HCT116 (cell line): Measurements from ENCODE around the gene SHC2. TPM values are rescaled to one million over a fixed set of nuclear protein-coding genes. Genes with fewer than 3 reads are reported as not detected.

Experiments used
- ATAC-seq: fragments of 200-7000 bp; cut with Tn5 transposase; 2 replicates; pipeline ENCODE4 v1.9.1; 2020; ENCODE audit warnings: mild to moderate bottlenecking, moderate library complexity
- BruUV-seq: library from RNA; stranded (reverse); fragments of 400-500 nt; replicated peaks from 2 replicates; lab custom pipeline; 2021; lab: Mats Ljungman, UMichigan
- CTCF ChIA-PET: fragments of 300-600 bp; sonication (Branson Sonifier 250); formaldehyde crosslinking; loops from one replicate; lab custom pipeline; 2021; ENCODE audit warnings: antibody characterized with exemption; lab: Charles Lee
- POLR2A ChIA-PET: fragments of 300-600, 350-600 bp; sonication (Branson Sonifier 250); formaldehyde crosslinking; loops from one replicate; lab custom pipeline; 2021; ENCODE audit warnings: antibody characterized with exemption; lab: Charles Lee
- RAD21 ChIA-PET, 2 experiments: fragments of 300-600 bp; sonication (Branson Sonifier 250); formaldehyde crosslinking; loops; one replicate each; lab custom pipeline; 2023; ENCODE audit warnings: low total read pairs in 2 of 2; ENCODE audit not compliant: uncharacterized antibody in 2 of 2, unreplicated experiment in 2 of 2, low non-redundant PET in 1 of 2; lab: Charles Lee
- DNase-seq: peaks from one replicate; pipeline ENCODE4 v3.0.0-alpha.2; 2010; ENCODE audit warnings: low read depth, low spot score
- H2AFZ ChIP-seq: fragments of 200-600 bp; shearing (Covaris generic), sonication (generic); 2 replicates; pipeline ENCODE4 v1.6.1; 2017; ENCODE audit warnings: low read depth, mixed run types, mixed read lengths, antibody characterized with exemption, low read length; ENCODE audit not compliant: poor library complexity, severe bottlenecking
- H3K27ac ChIP-seq: 2 replicates; pipeline ENCODE4 v1.5.1; 2012; ENCODE audit warnings: low read depth, low read length
- H3K27me3 ChIP-seq: fragments of 200-600 bp; sonication (generic); 2 replicates; pipeline ENCODE4 v1.6.1; 2016; ENCODE audit warnings: mixed run types, low read length, mixed read lengths; ENCODE audit not compliant: insufficient read depth
- H3K36me3 ChIP-seq, 2 experiments: fragments of 200-500 bp in 1 of 2; fragments of 200-600 bp in 1 of 2; sonication (Bioruptor generic) in 1 of 2; sonication (generic) in 1 of 2; 2 replicates each; pipeline versions ENCODE4 v1.5.1 to v1.6.1; 2014 to 2016; ENCODE audit warnings: low read length in 2 of 2, inconsistent platforms in 1 of 2, mixed read lengths in 1 of 2, mixed run types in 1 of 2; ENCODE audit not compliant: insufficient read depth in 2 of 2, control insufficient read depth in 1 of 2
- H3K4me1 ChIP-seq, 2 experiments: fragments of 200-600 bp in 1 of 2; sonication (generic) in 1 of 2; 2 replicates each; pipeline versions ENCODE4 v1.5.1 to v1.6.1; 2012 to 2017; ENCODE audit warnings: low read length in 2 of 2, inconsistent platforms in 1 of 2, mild to moderate bottlenecking in 1 of 2, mixed read lengths in 1 of 2, mixed run types in 1 of 2, moderate library complexity in 1 of 2; ENCODE audit not compliant: insufficient read depth in 2 of 2, control insufficient read depth in 1 of 2
- H3K4me2 ChIP-seq: fragments of 200-600 bp; sonication (generic); 2 replicates; pipeline ENCODE4 v1.6.1; 2017; ENCODE audit warnings: mixed run types, low read length, mixed read lengths
- H3K4me3 ChIP-seq, 2 experiments: fragments of 200-600 bp in 1 of 2; sonication (generic) in 1 of 2; replicated peaks in 1 of 2; 2 replicates each; pipeline ENCODE4 v1.5.1; 2011 to 2016; ENCODE audit warnings: low read length in 2 of 2, control low read depth in 1 of 2, low read depth in 1 of 2, mild to moderate bottlenecking in 1 of 2, mixed read lengths in 1 of 2, mixed run types in 1 of 2
- H3K79me2 ChIP-seq: fragments of 200-600 bp; sonication (generic); 2 replicates; pipeline ENCODE4 v1.6.1; 2017; ENCODE audit warnings: mild to moderate bottlenecking, mixed run types, low read length, moderate library complexity, mixed read lengths; ENCODE audit not compliant: insufficient read depth
- H3K9ac ChIP-seq: fragments of 200-600 bp; sonication (generic); 2 replicates; pipeline ENCODE4 v1.6.1; 2016; ENCODE audit warnings: low read length, mixed read lengths
- H3K9me2 ChIP-seq: fragments of 200-600 bp; sonication (generic), shearing (Covaris generic); 2 replicates; pipeline ENCODE4 v1.6.1; 2017; ENCODE audit warnings: mixed run types, mild to moderate bottlenecking, moderate library complexity; ENCODE audit not compliant: insufficient read depth
- H3K9me3 ChIP-seq, 2 experiments: fragments of 200-500 bp in 1 of 2; fragments of 200-600 bp in 1 of 2; sonication (Bioruptor generic) in 1 of 2; sonication (generic) in 1 of 2; 2 replicates each; pipeline ENCODE4 v1.6.1; 2014 to 2017; ENCODE audit warnings: low read length in 2 of 2, mixed read lengths in 2 of 2, inconsistent platforms in 1 of 2, low read depth in 1 of 2, mild to moderate bottlenecking in 1 of 2, mixed run types in 1 of 2, moderate library complexity in 1 of 2; ENCODE audit not compliant: control insufficient read depth in 1 of 2, insufficient read depth in 1 of 2
- H4K20me1 ChIP-seq: fragments of 200-600 bp; sonication (generic), shearing (Covaris generic); 2 replicates; pipeline ENCODE4 v1.6.1; 2017; ENCODE audit warnings: mixed run types, mild to moderate bottlenecking, moderate library complexity; ENCODE audit not compliant: insufficient read depth
- CBX3 ChIP-seq: IDR thresholded peaks from 2 replicates; pipeline ENCODE4 v1.6.1; 2012; ENCODE audit warnings: low read depth
- CEBPB ChIP-seq: IDR thresholded peaks from 2 replicates; pipeline ENCODE4 v1.6.1; 2012; ENCODE audit warnings: low read depth
- EGR1 ChIP-seq: IDR thresholded peaks from 2 replicates; pipeline ENCODE4 v1.6.1; 2012; ENCODE audit warnings: low read depth
- EZH2 ChIP-seq: fragments of 200-600 bp; sonication (generic); IDR thresholded peaks from 2 replicates; pipeline ENCODE4 v1.6.1; 2017; ENCODE audit warnings: antibody characterized with exemption, mixed run types
- EZH2phosphoT487 ChIP-seq: fragments of 200-600 bp; IDR thresholded peaks from 2 replicates; pipeline ENCODE4 v1.6.1; 2018; ENCODE audit warnings: antibody characterized with exemption, borderline replicate concordance
- FOSL1 ChIP-seq: IDR thresholded peaks from 2 replicates; pipeline ENCODE4 v1.6.1; 2012; ENCODE audit warnings: low read depth
- JUND ChIP-seq: IDR thresholded peaks from 2 replicates; pipeline ENCODE4 v1.6.1; 2012
- POLR2A ChIP-seq: IDR thresholded peaks from 2 replicates; pipeline ENCODE4 v1.7.0; 2011; ENCODE audit warnings: borderline replicate concordance; ENCODE audit not compliant: insufficient read depth, insufficient read length; ENCODE audit errors: extremely low read depth
- POLR2AphosphoS5 ChIP-seq: IDR thresholded peaks from 2 replicates; pipeline ENCODE4 v1.6.1; 2011; ENCODE audit warnings: mild to moderate bottlenecking, low read depth, low read length, moderate library complexity
- RAD21 ChIP-seq: IDR thresholded peaks from 2 replicates; pipeline ENCODE4 v1.6.1; 2012; ENCODE audit warnings: low read depth, mild to moderate bottlenecking
- SIN3A ChIP-seq: IDR thresholded peaks from 2 replicates; pipeline ENCODE4 v1.6.1; 2012; ENCODE audit warnings: low read depth
- SRF ChIP-seq: IDR thresholded peaks from 2 replicates; pipeline ENCODE4 v1.6.1; 2012; ENCODE audit warnings: low read depth
- TCF7L2 ChIP-seq: IDR thresholded peaks from 2 replicates; pipeline ENCODE4 v1.7.0; 2011; ENCODE audit warnings: borderline replicate concordance, inconsistent platforms; ENCODE audit not compliant: insufficient read depth, insufficient read length; ENCODE audit errors: extremely low read depth
- ZFX ChIP-seq: fragments of 450-650 bp; IDR thresholded peaks from 2 replicates; pipeline ENCODE4 v1.6.1; 2017
- ZNF274 ChIP-seq: fragments of 200-500 bp; sonication (Bioruptor generic); IDR thresholded peaks from 2 replicates; pipeline ENCODE4 v1.6.1; 2014; ENCODE audit warnings: mild to moderate bottlenecking, low read depth, low read length, inconsistent platforms
- intact Hi-C: fragments of 100-400 bp; cut with micrococcal nuclease; formaldehyde crosslinking; loops from 2 replicates; pipeline ENCODE4 v1.10.0; 2022
- total RNA-seq: library from RNA; stranded (reverse); gene quantifications from one replicate; pipeline ENCODE4 v1.2.1, GENCODE V29; 2021; ENCODE audit not compliant: unreplicated experiment
- TF ChIP-seq, protein P1 (sequence below): IDR thresholded peaks from 2 replicates; pipeline ENCODE4 v1.6.1; 2012
- TF ChIP-seq, protein P2 (sequence below), 3 experiments: fragments of 200-600 bp in 1 of 3; sonication (generic) in 1 of 3; IDR thresholded peaks in 2 of 3; conservative IDR thresholded peaks in 1 of 3; 2 replicates each; pipeline ENCODE4 v1.5.1; 2012 to 2017; ENCODE audit warnings: low read depth in 2 of 3, low read length in 2 of 3, antibody characterized with exemption in 1 of 3, borderline replicate concordance in 1 of 3, control low read depth in 1 of 3, mild to moderate bottlenecking in 1 of 3, mixed read lengths in 1 of 3, mixed run types in 1 of 3, moderate library complexity in 1 of 3; ENCODE audit not compliant: insufficient read depth in 1 of 3
- TF ChIP-seq, protein P3 (sequence below): IDR thresholded peaks from 2 replicates; pipeline ENCODE4 v1.6.1; 2012
- TF ChIP-seq, protein P4 (sequence below): IDR thresholded peaks from 2 replicates; pipeline ENCODE4 v1.6.1; 2011; ENCODE audit warnings: mild to moderate bottlenecking, low read length, moderate library complexity; ENCODE audit not compliant: insufficient replicate concordance; ENCODE audit errors: extremely low read depth

Gene SHC2
- total RNA-seq, 1 experiment from 2014 or later: 2.5 TPM

DNA sequence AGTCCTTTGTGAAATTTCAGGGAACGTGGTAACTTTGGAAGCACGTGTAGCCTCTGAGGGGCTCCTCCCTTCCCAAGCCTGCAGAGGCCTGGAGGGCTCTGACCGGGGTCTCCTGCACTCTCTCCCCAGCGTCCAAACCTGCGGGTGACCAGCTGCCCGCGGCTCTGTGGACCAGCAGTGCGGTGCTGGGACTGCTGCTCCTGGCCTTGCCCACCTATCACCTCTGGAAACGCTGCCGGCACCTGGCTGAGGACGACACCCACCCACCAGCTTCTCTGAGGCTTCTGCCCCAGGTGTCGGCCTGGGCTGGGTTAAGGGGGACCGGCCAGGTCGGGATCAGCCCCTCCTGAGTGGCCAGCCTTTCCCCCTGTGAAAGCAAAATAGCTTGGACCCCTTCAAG, 43.8 kb upstream of the SHC2 start:
- Histone ChIP-seq H3K4me2 (no peak overlapping the region), H3K9me3 (no peaks in the 10 kb centered on the region), H3K36me3 (peaks cover 0 to 3% of the 10 kb centered on the region in 2 experiments; a peak in 1 of 4 replicates), H4K20me1 (no peaks in the 10 kb centered on the region), H3K4me3 (no peak overlapping the region), H3K79me2 (peaks cover 11% of the 10 kb centered on the region; the same call in 1 of the 2 replicates), H3K4me1 (peaks cover 8 to 22% of the 10 kb centered on the region in 2 experiments), H3K9me2 (no peaks in the 10 kb centered on the region), H3K9ac (no peak overlapping the region), H3K27me3 (no peaks in the 10 kb centered on the region), H2AFZ (no peak overlapping the region), H3K27ac (no peak overlapping the region)
- no peak for ATAC-seq
- intact Hi-C loops: loop anchor here (10.0 kb wide), 1 partner anchor 120 kb away; no protein-coding TSS in a partner anchor
- ChIA-PET CTCF (no interaction called here), RAD21 (no interaction called here), POLR2A (no interaction called here)
- BruUV-seq: no TSS peak
- TF ChIP-seq CEBPB: no peak
- no peak for TF ChIP-seq JUND
- TF ChIP-seq POLR2AphosphoS5: no peak
- TF ChIP-seq EZH2: no peak
- no peak for TF ChIP-seq ZFX
- TF ChIP-seq TCF7L2: no peak
- no peak for TF ChIP-seq CBX3
- no peak for TF ChIP-seq POLR2A
- TF ChIP-seq EGR1: no peak
- TF ChIP-seq SIN3A: no peak
- DNase-seq: no peak

DNA sequence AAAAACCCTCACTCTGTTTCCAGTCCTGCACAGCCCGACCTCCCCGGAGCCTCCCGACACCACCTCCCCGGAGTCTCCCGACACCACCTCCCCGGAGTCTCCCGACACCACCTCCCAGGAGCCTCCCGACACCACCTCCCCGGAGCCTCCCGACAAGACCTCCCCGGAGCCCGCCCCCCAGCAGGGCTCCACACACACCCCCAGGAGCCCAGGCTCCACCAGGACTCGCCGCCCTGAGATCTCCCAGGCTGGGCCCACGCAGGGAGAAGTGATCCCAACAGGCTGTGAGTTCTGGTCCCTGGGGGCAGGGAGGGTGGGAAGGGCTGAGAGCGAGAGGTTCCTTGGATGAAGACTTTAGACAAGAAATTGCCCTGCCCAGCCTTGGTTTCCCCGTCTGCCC, 40.8 kb upstream of the SHC2 start:
- Histone ChIP-seq H3K79me2 (no peaks in the 10 kb centered on the region), H3K9me3 (no peaks in the 10 kb centered on the region), H2AFZ (no peak overlapping the region), H3K9me2 (no peaks in the 10 kb centered on the region), H3K4me2 (no peak overlapping the region), H3K27me3 (no peaks in the 10 kb centered on the region), H3K9ac (no peak overlapping the region), H3K4me1 (peaks cover 4 to 5% of the 10 kb centered on the region in 2 experiments), H4K20me1 (no peaks in the 10 kb centered on the region), H3K27ac (no peak overlapping the region), H3K4me3 (no peak overlapping the region), H3K36me3 (no peaks in the 10 kb centered on the region)
- CTCF ChIA-PET: no interaction called here
- BruUV-seq: no TSS peak
- POLR2A ChIA-PET: no interaction called here
- DNase-seq (no peak), ATAC-seq (no peak)
- RAD21 ChIA-PET: no interaction called here
- intact Hi-C loops: loop anchor here (10.0 kb wide), 1 partner anchor 117 kb away; no protein-coding TSS in a partner anchor
- TF ChIP-seq, protein P1, sequence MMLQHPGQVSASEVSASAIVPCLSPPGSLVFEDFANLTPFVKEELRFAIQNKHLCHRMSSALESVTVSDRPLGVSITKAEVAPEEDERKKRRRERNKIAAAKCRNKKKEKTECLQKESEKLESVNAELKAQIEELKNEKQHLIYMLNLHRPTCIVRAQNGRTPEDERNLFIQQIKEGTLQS: no peak
- no peak for TF ChIP-seq EZH2phosphoT487
- TF ChIP-seq SRF: no peak
- no peak for TF ChIP-seq CBX3
- TF ChIP-seq, protein P2, sequence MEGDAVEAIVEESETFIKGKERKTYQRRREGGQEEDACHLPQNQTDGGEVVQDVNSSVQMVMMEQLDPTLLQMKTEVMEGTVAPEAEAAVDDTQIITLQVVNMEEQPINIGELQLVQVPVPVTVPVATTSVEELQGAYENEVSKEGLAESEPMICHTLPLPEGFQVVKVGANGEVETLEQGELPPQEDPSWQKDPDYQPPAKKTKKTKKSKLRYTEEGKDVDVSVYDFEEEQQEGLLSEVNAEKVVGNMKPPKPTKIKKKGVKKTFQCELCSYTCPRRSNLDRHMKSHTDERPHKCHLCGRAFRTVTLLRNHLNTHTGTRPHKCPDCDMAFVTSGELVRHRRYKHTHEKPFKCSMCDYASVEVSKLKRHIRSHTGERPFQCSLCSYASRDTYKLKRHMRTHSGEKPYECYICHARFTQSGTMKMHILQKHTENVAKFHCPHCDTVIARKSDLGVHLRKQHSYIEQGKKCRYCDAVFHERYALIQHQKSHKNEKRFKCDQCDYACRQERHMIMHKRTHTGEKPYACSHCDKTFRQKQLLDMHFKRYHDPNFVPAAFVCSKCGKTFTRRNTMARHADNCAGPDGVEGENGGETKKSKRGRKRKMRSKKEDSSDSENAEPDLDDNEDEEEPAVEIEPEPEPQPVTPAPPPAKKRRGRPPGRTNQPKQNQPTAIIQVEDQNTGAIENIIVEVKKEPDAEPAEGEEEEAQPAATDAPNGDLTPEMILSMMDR (IDR thresholded peaks at IDR 0.05 in 2 of 3, conservative IDR thresholded peaks at IDR 0.05 in 1 of 3; ENCODE audit: borderline replicate concordance in 1 of 3, insufficient read depth in 1 of 3, low read depth in 2 of 3, low read length in 2 of 3): no peak
- no peak for TF ChIP-seq FOSL1
- TF ChIP-seq POLR2A: no peak
- TF ChIP-seq, protein P3, sequence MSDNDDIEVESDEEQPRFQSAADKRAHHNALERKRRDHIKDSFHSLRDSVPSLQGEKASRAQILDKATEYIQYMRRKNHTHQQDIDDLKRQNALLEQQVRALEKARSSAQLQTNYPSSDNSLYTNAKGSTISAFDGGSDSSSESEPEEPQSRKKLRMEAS: no peak
- no peak for TF ChIP-seq RAD21
- TF ChIP-seq ZNF274: no peak
- TF ChIP-seq EZH2: no peak
- TF ChIP-seq, protein P4, sequence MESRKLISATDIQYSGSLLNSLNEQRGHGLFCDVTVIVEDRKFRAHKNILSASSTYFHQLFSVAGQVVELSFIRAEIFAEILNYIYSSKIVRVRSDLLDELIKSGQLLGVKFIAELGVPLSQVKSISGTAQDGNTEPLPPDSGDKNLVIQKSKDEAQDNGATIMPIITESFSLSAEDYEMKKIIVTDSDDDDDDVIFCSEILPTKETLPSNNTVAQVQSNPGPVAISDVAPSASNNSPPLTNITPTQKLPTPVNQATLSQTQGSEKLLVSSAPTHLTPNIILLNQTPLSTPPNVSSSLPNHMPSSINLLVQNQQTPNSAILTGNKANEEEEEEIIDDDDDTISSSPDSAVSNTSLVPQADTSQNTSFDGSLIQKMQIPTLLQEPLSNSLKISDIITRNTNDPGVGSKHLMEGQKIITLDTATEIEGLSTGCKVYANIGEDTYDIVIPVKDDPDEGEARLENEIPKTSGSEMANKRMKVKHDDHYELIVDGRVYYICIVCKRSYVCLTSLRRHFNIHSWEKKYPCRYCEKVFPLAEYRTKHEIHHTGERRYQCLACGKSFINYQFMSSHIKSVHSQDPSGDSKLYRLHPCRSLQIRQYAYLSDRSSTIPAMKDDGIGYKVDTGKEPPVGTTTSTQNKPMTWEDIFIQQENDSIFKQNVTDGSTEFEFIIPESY: no peak
- no peak for TF ChIP-seq CEBPB
